ENCODE measurements around the gene MS4A14.

- TF ChIP-seq POLR2AphosphoS5 (IDR thresholded peaks at IDR 0.05; ENCODE audit: low read depth) (no peak), EZH2 (IDR thresholded peaks at IDR 0.05; ENCODE audit: low read depth, unreplicated experiment) (no peak), NANOG (IDR thresholded peaks at IDR 0.05; ENCODE audit: borderline replicate concordance) (no peak), EZH2phosphoT487 (IDR thresholded peaks at IDR 0.05; ENCODE audit: unreplicated experiment) (no peak), ETS1 (IDR thresholded peaks at IDR 0.05) (no peak), ZNF114 (CRISPR knock-in tag; IDR thresholded peaks at IDR 0.05) (no peak), CREB1 (CRISPR knock-in tag; IDR thresholded peaks at IDR 0.05; ENCODE audit: low read depth) (no peak), JUNB (IDR thresholded peaks at IDR 0.05; ENCODE audit: unreplicated experiment) (no peak), ZNF462 (CRISPR knock-in tag; IDR thresholded peaks at IDR 0.05) (no peak), STAT1 (IDR thresholded peaks at IDR 0.05; ENCODE audit: unreplicated experiment) (no peak)
- TF ChIP-seq, protein P1, sequence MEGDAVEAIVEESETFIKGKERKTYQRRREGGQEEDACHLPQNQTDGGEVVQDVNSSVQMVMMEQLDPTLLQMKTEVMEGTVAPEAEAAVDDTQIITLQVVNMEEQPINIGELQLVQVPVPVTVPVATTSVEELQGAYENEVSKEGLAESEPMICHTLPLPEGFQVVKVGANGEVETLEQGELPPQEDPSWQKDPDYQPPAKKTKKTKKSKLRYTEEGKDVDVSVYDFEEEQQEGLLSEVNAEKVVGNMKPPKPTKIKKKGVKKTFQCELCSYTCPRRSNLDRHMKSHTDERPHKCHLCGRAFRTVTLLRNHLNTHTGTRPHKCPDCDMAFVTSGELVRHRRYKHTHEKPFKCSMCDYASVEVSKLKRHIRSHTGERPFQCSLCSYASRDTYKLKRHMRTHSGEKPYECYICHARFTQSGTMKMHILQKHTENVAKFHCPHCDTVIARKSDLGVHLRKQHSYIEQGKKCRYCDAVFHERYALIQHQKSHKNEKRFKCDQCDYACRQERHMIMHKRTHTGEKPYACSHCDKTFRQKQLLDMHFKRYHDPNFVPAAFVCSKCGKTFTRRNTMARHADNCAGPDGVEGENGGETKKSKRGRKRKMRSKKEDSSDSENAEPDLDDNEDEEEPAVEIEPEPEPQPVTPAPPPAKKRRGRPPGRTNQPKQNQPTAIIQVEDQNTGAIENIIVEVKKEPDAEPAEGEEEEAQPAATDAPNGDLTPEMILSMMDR (conservative IDR thresholded peaks at IDR 0.05; ENCODE audit: low read depth in 2 of 2), result no peak
- TF ChIP-seq, protein P2, sequence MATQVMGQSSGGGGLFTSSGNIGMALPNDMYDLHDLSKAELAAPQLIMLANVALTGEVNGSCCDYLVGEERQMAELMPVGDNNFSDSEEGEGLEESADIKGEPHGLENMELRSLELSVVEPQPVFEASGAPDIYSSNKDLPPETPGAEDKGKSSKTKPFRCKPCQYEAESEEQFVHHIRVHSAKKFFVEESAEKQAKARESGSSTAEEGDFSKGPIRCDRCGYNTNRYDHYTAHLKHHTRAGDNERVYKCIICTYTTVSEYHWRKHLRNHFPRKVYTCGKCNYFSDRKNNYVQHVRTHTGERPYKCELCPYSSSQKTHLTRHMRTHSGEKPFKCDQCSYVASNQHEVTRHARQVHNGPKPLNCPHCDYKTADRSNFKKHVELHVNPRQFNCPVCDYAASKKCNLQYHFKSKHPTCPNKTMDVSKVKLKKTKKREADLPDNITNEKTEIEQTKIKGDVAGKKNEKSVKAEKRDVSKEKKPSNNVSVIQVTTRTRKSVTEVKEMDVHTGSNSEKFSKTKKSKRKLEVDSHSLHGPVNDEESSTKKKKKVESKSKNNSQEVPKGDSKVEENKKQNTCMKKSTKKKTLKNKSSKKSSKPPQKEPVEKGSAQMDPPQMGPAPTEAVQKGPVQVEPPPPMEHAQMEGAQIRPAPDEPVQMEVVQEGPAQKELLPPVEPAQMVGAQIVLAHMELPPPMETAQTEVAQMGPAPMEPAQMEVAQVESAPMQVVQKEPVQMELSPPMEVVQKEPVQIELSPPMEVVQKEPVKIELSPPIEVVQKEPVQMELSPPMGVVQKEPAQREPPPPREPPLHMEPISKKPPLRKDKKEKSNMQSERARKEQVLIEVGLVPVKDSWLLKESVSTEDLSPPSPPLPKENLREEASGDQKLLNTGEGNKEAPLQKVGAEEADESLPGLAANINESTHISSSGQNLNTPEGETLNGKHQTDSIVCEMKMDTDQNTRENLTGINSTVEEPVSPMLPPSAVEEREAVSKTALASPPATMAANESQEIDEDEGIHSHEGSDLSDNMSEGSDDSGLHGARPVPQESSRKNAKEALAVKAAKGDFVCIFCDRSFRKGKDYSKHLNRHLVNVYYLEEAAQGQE (IDR thresholded peaks at IDR 0.05; ENCODE audit: unreplicated experiment), result no peak
These were observed 29.2 kb upstream of the MS4A14 start for GRCh38 chr11:60367009-60367408.
